Caco-2 (cell line): ENCODE data around the gene PDE4D. TPM values are rescaled to one million over a fixed set of nuclear protein-coding genes. Genes with fewer than 3 reads are reported as not detected.

Source experiments
- BruUV-seq: library from RNA; stranded (reverse); fragments of 400-500 nt; replicated peaks from 2 replicates; lab custom pipeline; 2021; lab: Mats Ljungman, UMichigan
- CTCF ChIA-PET: fragments of 300-600 bp; sonication (Branson Sonifier 250); formaldehyde crosslinking; loops from one replicate; lab custom pipeline; 2022; ENCODE audit warnings: antibody characterized with exemption; lab: Charles Lee
- POLR2A ChIA-PET: fragments of 300-600 bp; sonication (Branson Sonifier 250); formaldehyde crosslinking; loops from one replicate; lab custom pipeline; 2022; ENCODE audit warnings: antibody characterized with exemption; lab: Charles Lee
- DNase-seq, 2 experiments: peaks; one replicate each; pipeline versions ENCODE4 v3.0.0 to v3.0.0-alpha.2; 2020 to 2022
- H3K27me3 ChIP-seq: replicated peaks from 2 replicates; pipeline ENCODE4 v1.6.0; 2011; ENCODE audit warnings: low read length; ENCODE audit not compliant: control insufficient read depth, insufficient read depth
- H3K36me3 ChIP-seq: 2 replicates; pipeline ENCODE4 v1.5.1; 2011; ENCODE audit warnings: low read length; ENCODE audit not compliant: control insufficient read depth, insufficient read depth
- H3K4me1 ChIP-seq: fragments of 250-450 bp; sonication (Bioruptor Pico); 2 replicates; pipeline ENCODE4 v1.5.1; 2020; ENCODE audit warnings: mild to moderate bottlenecking
- H3K4me3 ChIP-seq: 2 replicates; pipeline ENCODE4 v1.5.1; 2011; ENCODE audit warnings: low read depth, mild to moderate bottlenecking, control low read depth, low read length
- H3K9me3 ChIP-seq: fragments of 250-450 bp; sonication (Bioruptor Pico); 2 replicates; pipeline ENCODE4 v1.5.1; 2020; ENCODE audit warnings: mild to moderate bottlenecking, moderate library complexity
- H3K27ac Mint-ChIP-seq: one replicate; pipeline ENCODE4 v1.8.0; 2022; ENCODE audit warnings: mixed read lengths; ENCODE audit not compliant: unreplicated experiment
- H3K27me3 Mint-ChIP-seq: one replicate; pipeline ENCODE4 v1.8.0; 2022; ENCODE audit warnings: mixed read lengths; ENCODE audit not compliant: insufficient read depth, unreplicated experiment
- H3K36me3 Mint-ChIP-seq: one replicate; pipeline ENCODE4 v1.8.0; 2022; ENCODE audit warnings: mild to moderate bottlenecking, mixed read lengths; ENCODE audit not compliant: insufficient read depth, unreplicated experiment
- H3K4me1 Mint-ChIP-seq: one replicate; pipeline ENCODE4 v1.8.0; 2022; ENCODE audit warnings: low read depth, mixed read lengths; ENCODE audit not compliant: unreplicated experiment
- H3K4me3 Mint-ChIP-seq: one replicate; pipeline ENCODE4 v1.8.0; 2022; ENCODE audit warnings: mild to moderate bottlenecking, moderate library complexity, mixed read lengths; ENCODE audit not compliant: unreplicated experiment
- H3K9me3 Mint-ChIP-seq: one replicate; pipeline ENCODE4 v1.8.0; 2022; ENCODE audit warnings: mixed read lengths; ENCODE audit not compliant: unreplicated experiment
- intact Hi-C: fragments of 100-400 bp; cut with micrococcal nuclease; formaldehyde crosslinking; loops from one replicate; pipeline ENCODE4 v1.10.0; 2022; ENCODE audit not compliant: unreplicated experiment
- total RNA-seq: library from RNA; stranded (reverse); gene quantifications from 2 replicates; pipeline ENCODE4 v1.2.3, GENCODE V29; 2022
- TF ChIP-seq, protein P1 (sequence below), 2 experiments: fragments of 200-600 bp in 1 of 2; IDR thresholded peaks; 1 replicate in 1 of 2; 2 replicates in 1 of 2; pipeline versions ENCODE4 v1.5.1 to v1.8.0; 2011 to 2022; ENCODE audit warnings: antibody characterized with exemption in 1 of 2, control low read depth in 1 of 2, inconsistent platforms in 1 of 2, low read depth in 1 of 2, low read length in 1 of 2, mild to moderate bottlenecking in 1 of 2, moderate library complexity in 1 of 2; ENCODE audit not compliant: insufficient read depth in 1 of 2, severe bottlenecking in 1 of 2, unreplicated experiment in 1 of 2

The PDE4D gene
- total RNA-seq, 1 experiment from 2014 or later: 89.8 TPM

DNA sequence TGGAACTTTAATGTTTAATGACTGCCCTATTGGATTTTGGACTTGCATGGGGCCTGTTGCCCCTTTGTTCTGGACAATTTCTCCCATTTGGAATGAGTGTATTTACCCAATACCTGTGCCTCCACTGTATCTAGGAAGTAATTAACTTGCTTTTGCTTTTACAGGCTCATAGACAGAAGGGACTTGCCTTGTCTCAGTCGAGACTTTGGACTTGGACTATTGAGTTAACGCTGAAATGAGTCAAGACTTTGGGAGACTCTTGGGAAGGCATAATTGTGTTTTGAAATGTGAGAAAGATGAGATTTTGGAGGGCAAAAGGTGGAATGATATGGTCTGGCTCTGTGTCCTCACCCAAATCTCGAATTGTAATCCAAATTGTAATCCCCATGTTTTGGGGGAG lies 368.2 kb downstream of the PDE4D start:
- peaks cover 21% of the 10 kb centered on the region for H3K4me1 ChIP-seq
- H3K36me3 ChIP-seq: no peaks in the 10 kb centered on the region
- Mint-ChIP-seq H3K4me1 (peaks cover 11% of the 10 kb centered on the region), H3K27me3 (no peaks in the 10 kb centered on the region), H3K27ac (no peak overlapping the region), H3K9me3 (peaks cover 18% of the 10 kb centered on the region), H3K36me3 (no peaks in the 10 kb centered on the region), H3K4me3 (no peak overlapping the region)
- H3K4me3 ChIP-seq: no peak overlapping the region
- no TSS peak for BruUV-seq
- DNase-seq: no peak
- intact Hi-C loops: loop anchor here (5.0 kb wide), 2 partner anchors 57 to 147 kb away; no protein-coding TSS in a partner anchor
- 0 out of 2 replicates have a peak, but pooled peaks cover 5% of the 10 kb centered on the region for H3K9me3 ChIP-seq
- ChIA-PET CTCF (no interaction called here), POLR2A (no interaction called here)
- H3K27me3 ChIP-seq: no peaks in the 10 kb centered on the region
- TF ChIP-seq, protein P1, sequence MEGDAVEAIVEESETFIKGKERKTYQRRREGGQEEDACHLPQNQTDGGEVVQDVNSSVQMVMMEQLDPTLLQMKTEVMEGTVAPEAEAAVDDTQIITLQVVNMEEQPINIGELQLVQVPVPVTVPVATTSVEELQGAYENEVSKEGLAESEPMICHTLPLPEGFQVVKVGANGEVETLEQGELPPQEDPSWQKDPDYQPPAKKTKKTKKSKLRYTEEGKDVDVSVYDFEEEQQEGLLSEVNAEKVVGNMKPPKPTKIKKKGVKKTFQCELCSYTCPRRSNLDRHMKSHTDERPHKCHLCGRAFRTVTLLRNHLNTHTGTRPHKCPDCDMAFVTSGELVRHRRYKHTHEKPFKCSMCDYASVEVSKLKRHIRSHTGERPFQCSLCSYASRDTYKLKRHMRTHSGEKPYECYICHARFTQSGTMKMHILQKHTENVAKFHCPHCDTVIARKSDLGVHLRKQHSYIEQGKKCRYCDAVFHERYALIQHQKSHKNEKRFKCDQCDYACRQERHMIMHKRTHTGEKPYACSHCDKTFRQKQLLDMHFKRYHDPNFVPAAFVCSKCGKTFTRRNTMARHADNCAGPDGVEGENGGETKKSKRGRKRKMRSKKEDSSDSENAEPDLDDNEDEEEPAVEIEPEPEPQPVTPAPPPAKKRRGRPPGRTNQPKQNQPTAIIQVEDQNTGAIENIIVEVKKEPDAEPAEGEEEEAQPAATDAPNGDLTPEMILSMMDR (IDR thresholded peaks at IDR 0.05; ENCODE audit: insufficient read depth in 1 of 2, low read depth in 1 of 2, low read length in 1 of 2, severe bottlenecking in 1 of 2, unreplicated experiment in 1 of 2): no peak

DNA sequence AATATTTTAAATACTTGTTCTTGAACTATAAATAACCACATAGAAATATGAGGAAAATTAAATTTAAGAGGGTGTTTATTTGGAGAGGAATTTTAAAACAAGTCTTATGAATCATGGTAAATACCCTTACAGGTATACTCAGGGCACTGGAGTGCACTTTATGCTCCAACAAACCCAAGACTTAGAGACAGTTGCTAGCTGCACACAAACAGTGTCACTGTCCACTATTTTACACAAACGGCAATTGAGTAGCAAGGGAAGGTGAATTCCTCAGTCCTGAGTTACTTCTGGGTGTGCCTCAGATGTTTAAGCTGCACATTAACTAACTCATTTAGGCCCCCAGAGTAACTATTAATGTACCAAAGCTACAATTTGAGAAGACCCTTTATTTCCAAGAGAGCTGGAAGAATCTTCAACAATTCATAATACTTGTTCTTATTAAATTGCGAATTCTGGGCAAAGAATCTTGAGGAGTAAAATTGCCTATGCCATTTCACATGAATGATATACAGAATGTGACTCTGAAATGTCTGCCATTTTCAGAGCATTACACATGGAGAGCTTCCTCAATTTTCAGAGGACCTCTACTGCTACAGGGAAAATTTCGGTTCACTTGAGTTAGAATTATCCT lies 371.2 kb downstream of the PDE4D start:
- TF ChIP-seq, protein P1 (IDR thresholded peaks at IDR 0.05; ENCODE audit: insufficient read depth in 1 of 2, low read depth in 1 of 2, low read length in 1 of 2, severe bottlenecking in 1 of 2, unreplicated experiment in 1 of 2): no peak
- CTCF ChIA-PET: no interaction called here
- H3K4me1 ChIP-seq: no peaks in the 10 kb centered on the region

DNA sequence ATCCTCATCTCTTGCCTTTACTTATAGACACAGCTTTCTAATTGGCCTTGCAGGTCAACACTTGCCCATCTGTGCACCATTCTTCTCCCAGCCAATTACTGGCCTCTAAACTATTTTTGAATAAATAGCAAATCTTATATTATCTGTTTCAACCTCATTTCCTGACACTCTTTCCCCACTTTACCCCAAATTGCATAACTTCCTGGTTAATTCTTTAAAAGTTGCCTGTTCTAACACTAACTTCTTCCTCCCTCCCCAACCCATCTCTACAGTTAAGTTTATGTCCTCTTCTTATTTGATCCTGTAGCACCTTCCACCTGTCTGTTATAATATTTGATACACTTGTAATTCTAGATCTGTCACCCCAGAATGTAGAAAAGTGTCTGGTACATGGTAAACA lies 372.1 kb downstream of the PDE4D start:
- H3K4me3 ChIP-seq: no peak overlapping the region
- 0 out of 2 replicates have a peak, but pooled peaks cover 5% of the 10 kb centered on the region for H3K9me3 ChIP-seq
- intact Hi-C loops: no loop called here
- H3K4me1 ChIP-seq: no peaks in the 10 kb centered on the region
- Mint-ChIP-seq H3K4me3 (no peak overlapping the region), H3K9me3 (peaks cover 18% of the 10 kb centered on the region), H3K36me3 (no peaks in the 10 kb centered on the region), H3K4me1 (no peaks in the 10 kb centered on the region), H3K27me3 (no peaks in the 10 kb centered on the region), H3K27ac (no peak overlapping the region)
- BruUV-seq: no TSS peak
- ChIA-PET CTCF (no interaction called here), POLR2A (no interaction called here)
- no peaks in the 10 kb centered on the region for H3K27me3 ChIP-seq
- DNase-seq: no peak
- TF ChIP-seq, protein P1 (IDR thresholded peaks at IDR 0.05; ENCODE audit: insufficient read depth in 1 of 2, low read depth in 1 of 2, low read length in 1 of 2, severe bottlenecking in 1 of 2, unreplicated experiment in 1 of 2): no peak
- no peaks in the 10 kb centered on the region for H3K36me3 ChIP-seq

More for the DNA sequence above, 371.2 kb downstream of the PDE4D start:
- no TSS peak for BruUV-seq
- POLR2A ChIA-PET: no interaction called here
- Histone ChIP-seq H3K27me3 (no peaks in the 10 kb centered on the region), H3K36me3 (no peaks in the 10 kb centered on the region), H3K9me3 (0 out of 2 replicates have a peak, but pooled peaks cover 5% of the 10 kb centered on the region), H3K4me3 (no peak overlapping the region)
- Mint-ChIP-seq H3K27ac (no peak overlapping the region), H3K9me3 (peaks cover 18% of the 10 kb centered on the region), H3K4me1 (no peaks in the 10 kb centered on the region), H3K27me3 (no peaks in the 10 kb centered on the region), H3K36me3 (no peaks in the 10 kb centered on the region), H3K4me3 (no peak overlapping the region)
- intact Hi-C loops: no loop called here
- DNase-seq: no peak
